Thyroid gland (tissue), 4 donors: ENCODE data around the gene CPNE9. TPM values are rescaled to one million over a fixed set of nuclear protein-coding genes. Genes with fewer than 3 reads are reported as not detected.

Experiments
- DNase-seq, 2 donors: peaks; one replicate each; pipeline ENCODE4 v3.0.0-alpha.2; 2019
- H3K27ac ChIP-seq, 3 donors: fragments of 200-600 bp; sonication (generic); 1 replicate in 2 of 3; 2 replicates in 1 of 3; pipeline ENCODE4 v1.5.1; 2016 to 2019; ENCODE audit warnings: mild to moderate bottlenecking in 1 of 3, moderate library complexity in 1 of 3
- H3K27me3 ChIP-seq: fragments of 200-600 bp; sonication (generic); one replicate; pipeline ENCODE4 v1.5.1; 2019
- H3K36me3 ChIP-seq, 2 donors: fragments of 200-600 bp; sonication (generic); one replicate each; pipeline ENCODE4 v1.5.1; 2016 to 2019
- H3K4me1 ChIP-seq, 2 donors: fragments of 200-600 bp; sonication (generic); one replicate each; pipeline ENCODE4 v1.5.1; 2017 to 2019
- H3K4me3 ChIP-seq, 3 donors: fragments of 200-600 bp; sonication (generic); replicated peaks in 1 of 3; 1 replicate in 2 of 3; 2 replicates in 1 of 3; pipeline ENCODE4 v1.5.1; 2016; ENCODE audit warnings: mild to moderate bottlenecking in 1 of 3
- H3K9me3 ChIP-seq: fragments of 200-600 bp; sonication (generic); one replicate; pipeline ENCODE4 v1.5.1; 2017
- CTCF ChIP-seq, 6 experiments: fragments of 200-600 bp in 3 of 6; fragments of 450-650 bp in 3 of 6; sonication (generic) in 3 of 6; IDR thresholded peaks; one replicate each; pipeline ENCODE4 v1.5.1; 2016 to 2019; ENCODE audit warnings: antibody characterized with exemption in 6 of 6, mild to moderate bottlenecking in 2 of 6, inconsistent platforms in 1 of 6, moderate library complexity in 1 of 6
- POLR2A ChIP-seq, 2 donors: fragments of 450-650 bp; IDR thresholded peaks; one replicate each; pipeline ENCODE4 v1.6.1; 2017; ENCODE audit warnings: antibody characterized with exemption in 2 of 2, mild to moderate bottlenecking in 2 of 2, moderate library complexity in 1 of 2
- WGBS, 2 donors: methylation state at CpG; one replicate each; pipeline ENCODE4 v1.1.5; 2017; 5-methylcytosine and 5-hydroxymethylcytosine counted together
- intact Hi-C: fragments of 100-400 bp; cut with DNase I; formaldehyde crosslinking; loops from one replicate; pipeline ENCODE4 v1.15.1; 2023
- total RNA-seq, 4 donors: library from RNA; depleted of rRNA; stranded (reverse); fragments of >200 nt; gene quantifications; one replicate each; pipeline ENCODE4 v1.2.3, GENCODE V29; 2016

Gene CPNE9
- total RNA-seq, 4 donors from 2014 or later = not detected

- Histone ChIP-seq H3K27ac (peak overlapping the region in 2 of 3 donors; percentile 13 to 24), H3K36me3 (peaks cover 5 to 17% of the 10 kb centered on the region in 2 donors)
- 80 to 91% methylated on average over 6 of the region's 6 CpGs for WGBS, 2 donors
Measured at GRCh38 chr3:9779075-9779593, 75.5 kb downstream of the CPNE9 start.

More at GRCh38 chr3:9779075-9779593, 75.5 kb downstream of the CPNE9 start:
- DNase-seq = no peak
- Histone ChIP-seq H3K4me3 (no peak overlapping the region), H3K4me1 (peaks cover 0 to 45% of the 10 kb centered on the region in 2 donors), H3K27me3 (no peaks in the 10 kb centered on the region), H3K9me3 (no peaks in the 10 kb centered on the region)
- TF ChIP-seq CTCF (IDR thresholded peaks at IDR 0.05) (no peak), POLR2A (IDR thresholded peaks at IDR 0.05) (no peak)
- intact Hi-C loops = no loop called here

Other genes starting within 250 kb of the CPNE9 start
- gene LHFPL4, start 150.0 kb upstream of the CPNE9 start, total RNA-seq = under 1 TPM in 2 of 4 donors, not detected in 2; 0.11 to 0.13 TPM
- 10 to 100 TPM; 30.0 to 35.5 (median 33.5) TPM for gene MTMR14, start 54.3 kb upstream of the CPNE9 start, total RNA-seq
- gene BRPF1, start 27.9 kb downstream of the CPNE9 start, total RNA-seq = 10 to 100 TPM; 19.4 to 36.6 (median 20.3) TPM
- 10 to 100 TPM; 23.7 to 46.6 (median 30.3) TPM for gene OGG1, start 46.1 kb downstream of the CPNE9 start, total RNA-seq
- gene CAMK1, start 66.1 kb downstream of the CPNE9 start, total RNA-seq = 10 to 100 TPM; 32.1 to 44.8 (median 35.9) TPM
- 10 to 100 TPM; 64.2 to 93.3 (median 83.3) TPM for gene TADA3, start 88.6 kb downstream of the CPNE9 start, total RNA-seq
- gene ARPC4, start 89.2 kb downstream of the CPNE9 start, total RNA-seq = 100 to 1,000 TPM; 155 to 232 (median 187) TPM
- gene TTLL3, start 106.4 kb downstream of the CPNE9 start, total RNA-seq = 10 to 100 TPM; 39.0 to 64.6 (median 56.9) TPM
- gene RPUSD3, start 140.2 kb downstream of the CPNE9 start, total RNA-seq = 10 to 100 TPM; 36.2 to 49.7 (median 37.5) TPM
- gene CIDEC, start 176.4 kb downstream of the CPNE9 start, total RNA-seq = 1 to 10 TPM; 2.2 to 9.4 (median 3.0) TPM
- 10 to 100 TPM; 18.9 to 37.5 (median 32.7) TPM for gene JAGN1, start 186.8 kb downstream of the CPNE9 start, total RNA-seq
- 1 to 10 TPM; 3.7 to 8.1 (median 6.7) TPM for gene IL17RE, start 199.0 kb downstream of the CPNE9 start, total RNA-seq
- gene IL17RC, start 213.3 kb downstream of the CPNE9 start, total RNA-seq = 10 to 100 TPM; 64.2 to 70.2 (median 68.0) TPM
- 100 to 1,000 TPM in 2 of 4 donors, 10 to 100 TPM in 2; 57.3 to 192 (median 96.7) TPM for gene CRELD1, start 230.0 kb downstream of the CPNE9 start, total RNA-seq
- gene PRRT3, start 248.6 kb downstream of the CPNE9 start, total RNA-seq = 1 to 10 TPM; 2.8 to 8.5 (median 6.6) TPM